GM18508 (cell line): ENCODE measurements around the gene KRT78.
"Not testable (repeated sequence)": the region's sequence is repeated elsewhere in the genome, so short reads cannot be mapped to it uniquely, and the experiment has no call there.

ENCODE experiments used
- ATAC-seq: cut with Tn5 transposase; IDR thresholded peaks from one replicate; pipeline ENCODE4 v1.9.1; 2021; ENCODE audit warnings: moderate number of reproducible peaks; ENCODE audit not compliant: insufficient read depth, unreplicated experiment

KRT78 gene

DNA sequence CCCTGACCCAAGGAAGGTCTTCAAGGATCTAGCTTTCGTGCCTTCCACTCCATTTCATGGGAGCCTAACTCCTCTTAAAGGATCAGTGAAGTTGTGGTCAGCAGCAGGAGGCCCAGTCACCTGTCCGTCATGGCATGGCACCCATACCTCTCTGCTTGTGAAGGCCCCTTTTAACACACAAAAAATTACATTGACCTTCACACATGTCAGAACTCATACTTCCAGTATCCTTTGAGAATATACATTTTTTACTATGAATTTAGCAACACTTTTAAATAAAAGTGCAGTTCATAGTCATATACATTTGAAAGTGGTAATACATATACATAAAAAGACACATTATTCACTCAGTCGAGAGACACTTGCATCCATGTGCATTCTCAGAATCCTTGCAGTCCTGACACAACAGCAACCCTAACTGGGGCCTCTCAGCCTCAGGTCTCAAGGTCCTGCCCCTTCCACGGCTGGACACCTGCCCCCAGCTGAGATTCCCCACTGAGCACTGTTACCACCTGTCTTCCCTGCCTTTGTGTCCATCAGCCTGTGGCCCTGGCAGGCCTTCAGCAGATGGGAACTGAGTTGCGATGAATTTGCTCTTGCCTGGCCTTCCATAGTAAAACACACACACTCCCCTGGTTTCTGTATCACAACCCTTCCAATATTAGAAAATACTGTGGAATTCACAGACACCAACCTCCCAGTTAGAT, 49.1 kb downstream of the KRT78 start:
- no peak for ATAC-seq

DNA sequence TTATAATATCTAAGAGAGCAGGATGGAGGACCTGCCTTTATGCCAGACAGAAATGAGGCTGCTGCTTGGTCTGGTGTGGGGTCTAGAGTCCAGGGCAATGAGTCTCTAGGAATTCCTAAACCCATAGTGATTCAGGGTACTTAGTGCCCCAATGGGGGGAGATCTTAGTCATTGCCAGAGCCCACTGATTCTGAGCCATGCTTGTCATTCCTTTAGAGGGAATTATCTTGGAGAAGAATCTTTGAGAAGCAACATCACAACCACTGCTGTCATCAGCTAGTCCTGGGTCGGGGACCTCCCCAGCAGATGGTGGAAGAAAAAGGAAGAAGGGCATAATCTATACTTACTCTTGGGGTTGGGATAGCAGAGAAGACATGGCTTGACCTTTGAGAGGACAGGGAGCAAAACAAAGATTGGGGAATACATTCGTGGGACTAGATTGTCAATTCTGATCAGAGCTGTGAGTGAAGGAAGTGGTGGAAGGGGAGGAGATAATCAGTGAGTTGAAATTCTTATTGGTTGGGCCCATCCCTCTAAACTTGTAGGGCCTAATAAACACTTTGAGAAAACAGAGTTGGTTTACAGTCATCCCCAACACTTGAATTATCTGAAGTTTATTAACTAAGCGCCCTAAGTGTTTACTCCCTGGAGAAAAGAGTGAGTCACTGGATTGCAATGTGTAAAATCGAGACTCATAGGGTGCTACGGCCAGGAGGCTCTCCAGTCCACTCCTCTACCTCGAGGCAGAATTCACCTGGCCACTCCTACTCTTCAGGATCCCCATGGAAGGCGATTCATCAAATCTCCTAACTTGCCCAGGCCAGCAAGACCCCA, 49.9 kb downstream of the KRT78 start:
- no peak for ATAC-seq

DNA sequence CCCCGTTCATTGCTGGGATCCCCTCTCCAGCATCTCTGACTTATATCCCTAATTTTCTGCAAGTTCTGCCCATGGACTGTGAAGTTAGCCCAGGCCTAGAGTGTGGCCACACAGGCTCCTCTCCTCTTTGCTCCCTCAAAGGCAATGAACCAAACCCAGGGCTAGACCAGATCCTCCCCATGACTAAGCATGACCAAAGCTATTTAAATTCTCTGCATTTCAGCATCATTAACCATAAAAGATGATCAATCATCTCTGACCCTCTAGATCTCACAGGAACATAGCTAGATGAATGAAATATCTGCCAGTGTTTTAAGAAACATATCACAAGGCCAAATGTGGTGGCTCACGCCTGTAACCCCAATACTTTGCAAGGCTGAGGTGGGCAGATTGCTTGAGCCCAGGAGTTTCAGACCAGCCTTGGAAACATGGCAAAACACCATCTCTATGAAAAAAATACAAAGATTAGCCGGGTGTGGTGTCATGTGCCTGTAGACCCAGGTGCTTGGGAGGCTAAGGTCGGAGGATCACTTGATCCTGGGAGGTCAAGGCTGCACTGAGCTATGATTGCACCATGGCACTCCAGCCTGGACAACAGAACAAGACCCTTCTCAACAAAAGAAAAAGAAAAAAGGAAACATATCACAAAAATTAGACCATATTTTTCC, 50.7 kb downstream of the KRT78 start:
- ATAC-seq: no peak

DNA sequence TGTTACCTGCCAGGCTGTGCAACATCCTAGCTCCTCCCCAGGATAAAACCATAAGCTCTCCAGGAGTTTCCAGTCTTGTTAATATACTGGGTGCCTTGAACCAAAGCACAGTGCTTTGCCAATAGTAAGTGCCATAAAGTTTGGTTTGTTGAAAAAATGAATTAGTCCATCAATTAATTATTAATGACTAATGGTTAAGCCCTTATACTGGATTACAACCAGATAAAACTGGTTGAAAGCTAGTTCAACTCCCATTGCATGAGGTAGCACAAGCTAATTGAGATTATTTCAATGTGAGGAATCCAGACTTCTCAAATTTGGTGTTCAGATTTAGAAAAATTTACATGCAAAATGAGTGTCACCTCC, 51.3 kb downstream of the KRT78 start:
- no peak for ATAC-seq

DNA sequence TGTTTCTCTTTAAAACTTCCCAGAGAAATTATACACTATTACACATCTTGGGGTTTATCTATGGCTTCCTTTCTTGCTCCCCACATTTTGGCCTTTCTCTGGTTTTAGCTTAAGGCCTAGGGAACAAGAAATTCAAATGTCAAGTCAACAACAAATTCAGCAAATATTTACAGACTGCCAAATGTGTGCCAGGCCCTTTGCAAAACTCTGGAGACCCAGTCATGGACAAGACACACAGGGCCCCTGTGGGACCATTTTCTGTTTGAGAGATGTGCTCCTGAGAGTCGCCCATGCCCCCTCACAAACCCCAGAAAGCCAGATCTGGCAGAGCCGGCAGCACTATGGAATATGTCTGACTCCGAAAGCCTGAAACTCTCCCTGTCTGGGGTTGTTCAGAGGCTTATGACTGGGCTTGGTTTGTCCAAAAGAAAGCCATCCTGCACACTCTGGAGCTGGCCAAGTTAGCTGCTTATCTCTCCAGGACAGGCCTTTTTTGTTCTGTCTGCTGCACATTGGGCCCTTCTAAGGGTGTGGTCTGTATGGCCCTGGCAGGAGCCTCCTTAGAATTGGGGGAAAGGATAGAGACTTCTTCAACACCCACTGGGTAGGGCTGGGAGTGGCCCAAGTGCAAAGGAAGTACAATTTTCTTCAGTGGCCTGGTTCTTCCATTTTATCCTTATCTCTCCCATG, 51.8 kb downstream of the KRT78 start:
- ATAC-seq: no peak

DNA sequence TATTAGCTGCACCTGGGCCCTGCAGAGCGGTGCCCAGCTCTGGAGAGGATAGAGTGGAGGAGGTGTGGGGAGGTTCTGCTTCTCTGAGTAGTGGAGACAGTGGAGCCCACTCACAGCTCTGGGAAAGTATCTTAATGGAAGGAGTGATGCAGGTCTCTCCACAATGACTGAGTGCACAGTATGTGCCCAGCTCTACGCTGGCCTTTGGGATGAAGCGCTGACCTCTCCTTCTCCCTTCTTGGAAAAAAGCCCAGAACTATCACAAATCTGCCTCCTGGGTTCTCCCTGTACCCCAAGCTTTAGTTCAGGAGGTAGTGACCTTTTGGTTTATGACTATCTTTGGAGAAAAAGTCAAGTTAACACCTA, 52.4 kb downstream of the KRT78 start:
- no peak for ATAC-seq

- no peak for ATAC-seq
Observed at GRCh38 chr12:52795694-52796428, 52.9 kb downstream of the KRT78 start, which contains the start of gene KRT3. KRT3 (minus strand) TSS chr12:52796117; CDS start chr12:52796042, 75 bp downstream.

DNA sequence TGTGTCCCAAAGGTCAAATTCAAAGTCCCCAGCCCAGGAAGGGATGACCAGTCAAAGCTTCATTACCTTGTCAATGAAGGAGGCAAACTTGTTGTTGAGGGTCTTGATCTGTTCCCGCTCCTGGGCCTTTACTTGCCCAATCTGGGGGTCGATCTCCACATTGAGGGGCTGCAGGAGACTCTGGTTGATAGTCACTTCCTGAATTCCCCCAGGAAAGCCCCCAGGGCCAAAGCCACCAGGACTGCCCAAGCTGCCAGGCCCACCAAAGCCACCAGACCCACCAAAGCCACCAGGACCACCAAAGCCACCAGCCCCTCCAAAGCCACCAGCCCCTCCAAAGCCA, 53.5 kb downstream of the KRT78 start:
- ATAC-seq: not testable (repeated sequence)

GRCh38 chr12:52794479-52795331, 54.1 kb downstream of the KRT78 start:
- ATAC-seq: no peak

DNA sequence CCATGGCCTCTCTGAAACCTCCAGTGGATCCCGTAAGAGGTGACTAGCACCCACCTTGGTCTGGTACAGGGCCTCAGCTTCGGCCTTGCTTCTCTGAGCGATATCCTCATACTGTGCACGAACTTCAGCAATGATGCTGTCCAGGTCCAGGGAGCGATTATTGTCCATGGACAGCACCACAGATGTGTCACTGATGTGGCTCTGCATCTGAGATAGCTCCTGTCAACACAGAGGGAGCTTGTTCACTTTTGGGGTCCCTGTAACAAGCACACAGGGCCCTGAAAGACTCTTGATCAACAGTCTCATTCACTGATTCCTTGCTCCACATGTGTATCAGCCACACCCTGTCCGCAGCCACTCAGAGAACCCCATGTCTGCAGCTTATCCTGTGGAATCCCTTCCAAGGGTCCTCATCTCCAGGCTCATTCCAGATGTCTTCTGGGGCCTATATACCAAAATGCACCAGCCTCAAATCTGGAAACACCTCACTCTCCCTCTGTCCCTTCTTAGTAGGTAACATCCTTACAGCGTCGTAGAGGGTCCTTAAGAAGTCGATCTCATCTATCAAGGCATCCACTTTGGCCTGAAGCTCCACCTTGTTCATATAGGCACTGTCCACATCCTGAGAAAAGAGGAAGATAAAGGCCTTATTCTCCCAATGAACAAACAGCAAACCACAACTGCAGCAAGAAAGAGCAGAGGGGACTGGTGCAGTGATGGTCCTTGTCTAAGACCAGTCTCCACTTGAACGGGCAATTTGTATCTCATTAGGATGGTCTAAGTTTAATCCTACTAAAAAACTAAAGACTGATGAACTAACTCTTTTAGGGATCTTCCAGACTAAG, 56.4 kb downstream of the KRT78 start:
- no peak for ATAC-seq

- ATAC-seq: no peak
Observed at GRCh38 chr12:52791271-52792184, 57.3 kb downstream of the KRT78 start.

DNA sequence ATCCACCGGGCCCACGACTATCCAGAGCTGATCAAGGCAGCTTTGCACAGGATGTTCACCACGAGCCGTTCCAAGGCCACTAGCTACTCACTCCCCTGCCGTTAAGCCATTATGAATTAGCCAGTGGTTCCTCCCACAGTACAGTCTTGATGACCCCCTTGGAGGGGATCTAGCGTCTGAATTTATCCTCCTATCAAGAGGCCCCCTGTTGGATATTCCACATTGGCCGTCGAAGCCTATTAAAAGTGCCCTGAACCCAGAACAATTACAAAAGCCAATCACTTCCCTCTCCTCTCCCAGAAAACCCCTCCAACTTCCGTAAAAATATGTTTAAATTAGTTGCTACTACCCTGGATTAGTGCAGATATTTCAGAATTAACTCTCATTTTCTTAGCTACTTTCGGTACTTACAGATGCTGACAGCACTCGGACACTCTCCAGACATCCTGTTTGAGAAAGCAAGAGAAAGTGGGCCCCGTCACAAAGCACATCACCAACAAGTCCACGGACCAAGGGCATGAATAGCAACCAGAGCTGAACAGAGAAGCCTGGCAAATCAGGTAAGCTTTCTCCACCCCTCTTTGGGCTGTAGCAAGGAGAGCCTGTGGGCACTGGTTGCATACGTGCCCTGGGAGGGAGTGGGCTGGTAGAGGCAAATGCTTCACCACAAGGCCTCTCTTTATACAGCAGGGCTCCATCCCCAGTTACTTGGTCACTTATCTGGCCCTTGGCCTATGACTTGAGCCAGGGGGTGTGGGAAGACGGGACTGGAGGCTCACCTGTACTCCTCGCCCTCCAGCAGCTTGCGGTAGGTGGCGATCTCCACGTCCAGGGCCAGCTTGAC, 58.1 kb downstream of the KRT78 start:
- ATAC-seq: no peak

GRCh38 chr12:52789637-52790426, 59.0 kb downstream of the KRT78 start:
- no peak for ATAC-seq

- no peak for ATAC-seq
Observed at GRCh38 chr12:52788876-52789636, 59.7 kb downstream of the KRT78 start.
